Endothelial cell of umbilical vein (primary cell): Measurements from ENCODE around the gene HSF2.

ENCODE experiments used
- EZH2 ChIP-seq: IDR thresholded peaks from 2 replicates; pipeline ENCODE4 v1.6.1; 2012; ENCODE audit warnings: borderline replicate concordance, low read depth, mild to moderate bottlenecking, moderate library complexity, low read length, inconsistent platforms; ENCODE audit not compliant: severe bottlenecking
- FOS ChIP-seq: IDR thresholded peaks from 2 replicates; pipeline ENCODE4 v1.6.1; 2011; ENCODE audit warnings: mild to moderate bottlenecking, low read length, moderate library complexity, borderline replicate concordance; ENCODE audit not compliant: insufficient read depth
- JUN ChIP-seq: IDR thresholded peaks from 2 replicates; pipeline ENCODE4 v1.6.1; 2011; ENCODE audit warnings: borderline replicate concordance, low read depth; ENCODE audit not compliant: insufficient read length, insufficient read depth
- POLR2A ChIP-seq: IDR thresholded peaks from 2 replicates; pipeline ENCODE4 v1.6.1; 2012; ENCODE audit warnings: low read depth, mild to moderate bottlenecking, control low read depth, low read length
- POLR2AphosphoS5 ChIP-seq: IDR thresholded peaks from 2 replicates; pipeline ENCODE4 v1.6.1; 2012; ENCODE audit warnings: low read depth, mild to moderate bottlenecking, control low read depth, low read length, moderate library complexity; ENCODE audit not compliant: insufficient read depth
- TF ChIP-seq, protein P1 (sequence below), 2 donors: IDR thresholded peaks; 1 replicate in 1 of 2; 2 replicates in 1 of 2; pipeline ENCODE4 v1.5.1; 2011; ENCODE audit warnings: low read length in 2 of 2, mild to moderate bottlenecking in 2 of 2, moderate library complexity in 2 of 2, control low read depth in 1 of 2, inconsistent platforms in 1 of 2, low read depth in 1 of 2; ENCODE audit not compliant: insufficient read depth in 1 of 2; ENCODE audit errors: extremely low read depth in 1 of 2
- TF ChIP-seq, protein P2 (sequence below): IDR thresholded peaks from 2 replicates; pipeline ENCODE4 v1.6.1; 2011; ENCODE audit not compliant: insufficient read depth, insufficient read length

DNA sequence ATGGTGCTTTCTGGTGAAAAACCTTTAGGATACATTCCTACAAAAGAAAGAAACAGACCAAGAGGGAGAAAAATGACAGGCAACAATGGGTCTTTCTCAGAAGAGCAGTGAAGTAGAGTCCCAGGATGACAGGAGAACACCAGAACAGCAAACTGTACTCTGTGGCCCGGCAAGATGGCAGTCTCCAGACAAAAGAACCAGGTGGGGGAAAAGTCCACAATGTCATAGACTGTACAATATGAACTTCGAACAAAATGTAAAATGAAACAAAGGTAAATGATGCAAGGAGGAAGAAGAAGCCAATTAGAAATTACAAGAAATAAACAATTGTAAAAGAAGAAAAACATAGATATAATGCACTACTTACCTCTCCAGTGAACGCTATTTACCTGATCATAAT is 23.2 kb upstream of the HSF2 start:
- TF ChIP-seq POLR2A (no peak), POLR2AphosphoS5 (no peak), EZH2 (no peak), JUN (no peak), FOS (no peak)
- TF ChIP-seq, protein P1, sequence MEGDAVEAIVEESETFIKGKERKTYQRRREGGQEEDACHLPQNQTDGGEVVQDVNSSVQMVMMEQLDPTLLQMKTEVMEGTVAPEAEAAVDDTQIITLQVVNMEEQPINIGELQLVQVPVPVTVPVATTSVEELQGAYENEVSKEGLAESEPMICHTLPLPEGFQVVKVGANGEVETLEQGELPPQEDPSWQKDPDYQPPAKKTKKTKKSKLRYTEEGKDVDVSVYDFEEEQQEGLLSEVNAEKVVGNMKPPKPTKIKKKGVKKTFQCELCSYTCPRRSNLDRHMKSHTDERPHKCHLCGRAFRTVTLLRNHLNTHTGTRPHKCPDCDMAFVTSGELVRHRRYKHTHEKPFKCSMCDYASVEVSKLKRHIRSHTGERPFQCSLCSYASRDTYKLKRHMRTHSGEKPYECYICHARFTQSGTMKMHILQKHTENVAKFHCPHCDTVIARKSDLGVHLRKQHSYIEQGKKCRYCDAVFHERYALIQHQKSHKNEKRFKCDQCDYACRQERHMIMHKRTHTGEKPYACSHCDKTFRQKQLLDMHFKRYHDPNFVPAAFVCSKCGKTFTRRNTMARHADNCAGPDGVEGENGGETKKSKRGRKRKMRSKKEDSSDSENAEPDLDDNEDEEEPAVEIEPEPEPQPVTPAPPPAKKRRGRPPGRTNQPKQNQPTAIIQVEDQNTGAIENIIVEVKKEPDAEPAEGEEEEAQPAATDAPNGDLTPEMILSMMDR (IDR thresholded peaks at IDR 0.05; ENCODE audit: extremely low read depth in 1 of 2, insufficient read depth in 1 of 2, low read depth in 1 of 2, low read length in 2 of 2) = no peak
- TF ChIP-seq, protein P2, sequence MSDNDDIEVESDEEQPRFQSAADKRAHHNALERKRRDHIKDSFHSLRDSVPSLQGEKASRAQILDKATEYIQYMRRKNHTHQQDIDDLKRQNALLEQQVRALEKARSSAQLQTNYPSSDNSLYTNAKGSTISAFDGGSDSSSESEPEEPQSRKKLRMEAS = no peak
